Measurements from ENCODE around the gene STAT4.

STAT4 gene, protein sequence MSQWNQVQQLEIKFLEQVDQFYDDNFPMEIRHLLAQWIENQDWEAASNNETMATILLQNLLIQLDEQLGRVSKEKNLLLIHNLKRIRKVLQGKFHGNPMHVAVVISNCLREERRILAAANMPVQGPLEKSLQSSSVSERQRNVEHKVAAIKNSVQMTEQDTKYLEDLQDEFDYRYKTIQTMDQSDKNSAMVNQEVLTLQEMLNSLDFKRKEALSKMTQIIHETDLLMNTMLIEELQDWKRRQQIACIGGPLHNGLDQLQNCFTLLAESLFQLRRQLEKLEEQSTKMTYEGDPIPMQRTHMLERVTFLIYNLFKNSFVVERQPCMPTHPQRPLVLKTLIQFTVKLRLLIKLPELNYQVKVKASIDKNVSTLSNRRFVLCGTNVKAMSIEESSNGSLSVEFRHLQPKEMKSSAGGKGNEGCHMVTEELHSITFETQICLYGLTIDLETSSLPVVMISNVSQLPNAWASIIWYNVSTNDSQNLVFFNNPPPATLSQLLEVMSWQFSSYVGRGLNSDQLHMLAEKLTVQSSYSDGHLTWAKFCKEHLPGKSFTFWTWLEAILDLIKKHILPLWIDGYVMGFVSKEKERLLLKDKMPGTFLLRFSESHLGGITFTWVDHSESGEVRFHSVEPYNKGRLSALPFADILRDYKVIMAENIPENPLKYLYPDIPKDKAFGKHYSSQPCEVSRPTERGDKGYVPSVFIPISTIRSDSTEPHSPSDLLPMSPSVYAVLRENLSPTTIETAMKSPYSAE

DNA sequence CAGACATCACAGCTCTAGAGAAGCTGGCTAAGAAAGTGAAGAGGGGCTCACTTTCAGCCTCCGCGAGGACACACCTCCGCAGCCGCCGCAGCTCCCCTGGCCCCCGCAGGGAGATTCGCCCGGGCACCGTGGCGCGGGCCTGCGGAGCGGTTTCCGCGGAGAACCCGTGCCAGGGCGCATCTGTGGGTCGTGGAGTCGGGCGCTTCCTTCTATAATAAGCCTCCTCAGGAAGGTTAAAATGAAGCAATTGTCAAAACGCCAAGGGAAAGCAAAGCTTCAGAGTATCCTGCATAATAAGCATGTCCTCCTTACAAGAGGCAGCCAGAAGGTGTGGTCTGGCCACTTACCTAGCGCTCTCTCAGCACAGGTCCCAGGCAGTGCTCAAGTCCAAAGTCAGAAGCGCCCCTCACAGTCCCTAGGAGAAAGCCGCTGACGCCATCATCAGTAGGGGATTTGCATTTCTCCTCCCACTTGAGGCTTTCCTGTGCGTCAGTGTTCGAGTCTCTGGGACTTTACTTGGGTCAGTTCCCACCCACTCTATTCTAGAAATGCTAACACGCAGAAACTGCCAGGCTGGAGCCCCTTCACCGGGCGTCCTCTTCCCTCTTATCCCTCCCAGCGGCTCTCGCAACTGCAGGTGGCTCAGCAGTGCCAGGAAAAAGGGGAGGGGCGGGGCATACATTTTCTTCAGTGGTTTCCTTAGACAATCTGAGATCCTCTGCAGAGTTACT lies at the start of gene STAT4:
Gene STAT4, minus strand, starts transcription at position 395 of the 731 bp plus-strand sequence. CDS start 2,791 bp downstream, outside the sequence.
- peak; percentile 63 to 75 for DNase-seq (ENCODE audit: low read depth in 2 of 2)

DNA sequence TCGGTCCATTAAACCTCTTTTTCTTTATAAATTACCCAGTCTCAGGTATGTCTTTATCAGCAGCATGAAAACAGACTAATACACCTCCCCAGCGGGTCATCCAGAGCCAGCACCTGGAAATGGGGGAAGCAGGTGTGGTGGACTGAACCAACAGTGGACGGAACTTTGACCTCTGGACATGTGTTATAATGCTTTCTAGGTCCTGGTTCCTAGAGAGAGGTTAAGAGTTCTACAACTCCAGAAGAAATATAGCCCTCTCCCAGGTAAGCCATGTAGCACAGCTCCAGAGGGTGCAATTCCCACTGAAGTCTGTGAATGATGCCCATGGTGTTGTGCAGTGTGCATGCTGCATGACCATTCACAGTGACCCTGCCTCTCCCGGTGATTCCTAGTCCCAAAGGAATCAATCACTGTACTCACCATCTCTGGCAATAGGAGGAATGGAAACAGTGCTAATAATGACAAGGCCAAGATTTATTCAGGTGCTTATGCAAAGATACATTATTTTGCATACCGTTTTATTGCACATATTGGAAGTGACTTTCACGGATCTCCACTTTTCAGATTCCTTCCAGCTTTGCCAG lies 49.2 kb upstream of the STAT4 start:
- no peak for DNase-seq (ENCODE audit: low read depth in 2 of 2)

DNA sequence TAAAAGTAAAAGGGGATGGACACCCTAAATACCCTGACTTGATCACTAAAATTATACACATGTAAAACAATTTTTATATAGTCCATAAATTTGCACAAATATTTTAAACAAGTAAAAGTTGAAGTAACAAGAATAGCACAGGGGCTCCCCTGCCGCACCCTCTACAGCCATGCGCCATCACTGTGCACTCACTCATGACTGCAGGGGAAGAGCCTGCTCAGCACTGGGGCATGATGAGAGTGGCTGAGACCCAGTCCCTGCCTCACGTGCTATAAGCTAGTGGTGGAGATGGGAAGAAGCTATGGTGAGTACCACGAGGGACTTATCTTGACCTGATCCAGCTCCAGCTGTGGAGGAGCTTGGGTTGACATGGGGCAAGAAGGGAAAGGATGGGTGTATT lies 47.5 kb upstream of the STAT4 start:
- no peak for DNase-seq (ENCODE audit: low read depth in 2 of 2)

DNA sequence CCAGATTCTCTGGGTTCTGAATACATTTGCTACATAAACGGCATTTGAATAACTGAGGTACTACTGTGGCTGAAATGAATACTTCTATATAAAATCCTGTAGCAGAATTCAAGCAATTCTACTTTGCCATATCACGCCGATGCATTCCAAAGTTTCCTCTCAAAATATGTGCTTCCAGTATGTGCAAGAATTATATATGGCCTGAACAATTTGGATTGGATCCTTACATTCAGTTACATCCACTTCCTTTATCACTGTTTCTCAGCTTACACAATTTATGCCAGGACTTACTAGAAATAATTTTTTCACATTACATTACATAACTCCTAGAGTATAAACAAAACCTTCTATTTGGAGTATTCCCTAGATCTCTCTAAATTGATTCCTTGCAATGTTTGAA lies 46.3 kb upstream of the STAT4 start:
- DNase-seq (ENCODE audit: low read depth in 2 of 2), result no peak

DNA sequence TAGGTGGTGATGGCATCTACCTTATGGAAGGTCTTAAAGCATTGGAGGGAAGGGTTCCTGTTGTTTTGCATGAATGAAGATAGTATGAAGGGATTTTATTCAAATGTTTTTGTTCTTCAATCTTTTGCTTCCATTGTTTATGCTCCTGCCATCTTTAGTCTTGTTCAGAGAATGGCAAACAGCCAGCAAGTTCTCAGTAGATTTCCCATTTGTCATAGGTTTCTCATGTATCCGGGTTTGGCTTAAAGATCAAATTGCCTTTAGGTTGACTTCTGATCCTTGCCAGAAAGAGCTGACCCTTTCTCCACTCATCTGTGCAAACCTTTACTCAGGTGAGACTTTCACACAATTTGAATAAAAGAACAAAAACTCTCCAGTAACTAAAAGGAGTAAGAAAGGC lies 44.2 kb upstream of the STAT4 start:
- DNase-seq (ENCODE audit: low read depth in 2 of 2), result no peak

DNA sequence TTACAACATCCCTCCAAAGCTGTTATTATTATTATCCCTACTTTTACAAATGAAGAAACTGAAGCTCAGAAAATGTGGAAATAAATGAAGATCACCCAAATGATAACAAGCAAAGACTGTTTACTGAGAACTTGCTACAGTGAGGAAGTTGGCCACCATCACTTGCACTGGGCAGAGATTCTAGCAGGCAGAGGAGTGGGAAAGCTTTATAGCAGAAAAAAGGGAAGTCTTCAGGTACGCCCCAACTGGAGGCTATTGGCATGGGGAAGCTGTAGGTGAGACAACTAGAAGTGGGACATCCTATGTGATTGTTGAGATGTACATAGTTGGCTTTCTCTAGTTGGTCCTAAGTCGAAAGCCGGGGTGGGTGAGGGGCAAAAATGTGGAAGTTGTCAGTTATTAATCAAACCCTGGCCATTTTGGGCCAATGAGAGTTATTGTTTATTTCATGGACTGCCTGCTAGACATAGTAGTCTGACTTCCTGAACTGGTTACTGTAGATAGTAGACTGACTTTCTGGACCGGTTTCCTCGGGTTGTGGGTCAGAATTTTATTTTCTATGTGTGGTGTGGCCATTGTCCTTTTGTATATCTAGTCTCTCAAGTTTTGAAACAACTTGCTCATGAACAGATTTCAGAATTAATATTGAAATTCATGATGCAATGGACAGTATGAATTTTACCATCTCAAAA lies 40.2 kb upstream of the STAT4 start:
- no peak for DNase-seq (ENCODE audit: low read depth in 2 of 2)

DNA sequence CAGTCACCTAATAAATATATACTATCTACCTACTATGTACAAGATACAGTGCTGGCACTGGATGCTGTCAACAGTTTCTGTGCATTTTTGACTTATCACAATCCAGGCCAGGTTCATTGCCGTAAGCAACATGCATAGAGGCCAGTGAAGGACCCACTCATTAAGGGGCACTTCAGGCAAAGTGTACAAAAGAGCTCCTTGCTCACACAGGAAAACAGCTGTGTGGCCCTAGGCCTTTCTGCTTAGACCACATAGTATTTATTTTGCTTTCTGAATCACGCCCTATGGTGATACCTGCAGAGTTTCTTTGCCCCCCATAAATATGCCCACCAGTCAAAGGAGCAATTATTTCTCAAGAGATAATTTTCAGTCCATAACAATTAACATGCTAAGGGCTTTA lies 39.6 kb upstream of the STAT4 start:
- DNase-seq (ENCODE audit: low read depth in 2 of 2), result no peak

DNA sequence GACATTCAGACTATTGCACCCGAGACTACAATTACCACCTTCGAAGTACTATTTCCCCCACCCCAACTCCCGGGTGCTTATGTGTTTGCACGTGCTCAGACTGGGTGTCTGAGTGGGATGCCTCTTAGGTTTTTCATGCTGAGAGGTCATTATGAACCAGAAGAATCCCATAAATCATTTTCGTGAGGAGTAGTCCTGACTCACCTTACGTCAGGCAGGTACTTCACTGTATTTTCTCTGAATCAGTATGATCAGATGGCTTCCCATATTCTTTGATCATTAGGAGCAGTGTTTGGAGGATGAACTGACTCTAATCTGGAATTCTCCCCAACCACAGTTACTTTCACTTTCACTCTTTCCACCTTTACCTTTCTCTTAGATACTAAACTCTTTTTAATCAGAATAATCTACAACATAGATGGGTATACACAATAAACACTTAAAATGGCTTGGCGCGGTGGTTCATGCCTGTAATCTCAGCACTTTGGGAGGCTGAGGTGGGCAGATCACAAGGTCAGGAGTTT lies 38.4 kb upstream of the STAT4 start:
- DNase-seq (ENCODE audit: low read depth in 2 of 2), result no peak

DNA sequence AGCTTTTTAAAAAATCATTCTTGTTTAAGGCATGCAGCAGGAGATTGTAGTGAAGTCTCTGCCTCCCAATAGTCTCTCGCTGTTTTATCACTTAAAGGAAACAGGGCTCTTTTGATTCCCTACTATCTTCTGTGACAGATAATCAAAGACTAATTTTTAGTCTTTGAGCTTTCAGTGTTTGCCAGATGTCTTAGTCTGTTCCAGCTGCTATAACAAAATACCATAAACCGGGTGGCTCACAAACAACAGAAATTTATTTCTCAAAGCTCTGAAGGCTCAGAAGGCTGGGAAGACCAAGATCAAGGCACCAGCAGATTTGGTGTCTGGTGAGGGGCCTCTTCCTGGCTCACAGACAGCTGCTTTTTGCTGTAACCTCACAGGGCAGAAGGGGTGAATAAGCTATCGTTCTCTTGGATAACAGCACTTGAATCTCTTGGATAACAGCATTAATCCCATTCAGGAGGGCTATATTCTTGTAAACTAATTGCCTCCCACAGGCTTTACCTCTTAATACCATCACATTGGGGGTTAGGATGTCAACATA lies 37.8 kb upstream of the STAT4 start:
- DNase-seq (ENCODE audit: low read depth in 2 of 2), result no peak

DNA sequence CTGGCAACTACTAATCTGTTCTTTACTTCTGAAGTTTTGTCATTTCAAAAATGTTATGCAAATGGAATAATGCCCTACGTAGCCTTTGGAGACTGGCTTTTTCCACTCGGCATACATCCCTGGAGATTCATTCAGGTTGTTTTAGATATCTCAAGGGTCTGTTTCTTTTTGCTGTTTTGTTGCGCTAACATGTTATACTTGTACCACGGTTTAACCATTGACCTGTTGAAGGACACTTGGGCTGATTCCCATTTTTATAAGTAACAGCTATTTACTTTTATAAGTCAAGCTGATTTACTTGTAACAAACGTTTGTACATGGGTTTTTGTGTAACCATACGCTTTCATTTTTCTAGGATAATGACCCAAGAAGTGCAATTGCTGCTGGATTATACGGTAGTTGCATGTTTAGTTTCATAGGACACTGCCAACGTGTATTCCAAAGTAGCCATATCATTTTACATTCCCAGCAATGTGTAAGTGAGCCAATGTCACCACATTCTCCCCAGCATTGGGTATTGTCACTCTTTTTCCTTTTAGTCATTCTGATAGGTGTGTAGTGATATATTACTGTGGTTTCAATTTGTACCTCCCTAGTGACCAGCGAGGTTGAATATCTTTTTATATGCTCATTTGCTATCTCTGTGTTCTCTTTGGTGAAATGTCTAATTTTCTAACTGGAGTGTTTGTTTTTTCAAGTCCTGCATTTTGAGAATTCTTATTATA lies 36.5 kb upstream of the STAT4 start:
- no peak for DNase-seq (ENCODE audit: low read depth in 2 of 2)

DNA sequence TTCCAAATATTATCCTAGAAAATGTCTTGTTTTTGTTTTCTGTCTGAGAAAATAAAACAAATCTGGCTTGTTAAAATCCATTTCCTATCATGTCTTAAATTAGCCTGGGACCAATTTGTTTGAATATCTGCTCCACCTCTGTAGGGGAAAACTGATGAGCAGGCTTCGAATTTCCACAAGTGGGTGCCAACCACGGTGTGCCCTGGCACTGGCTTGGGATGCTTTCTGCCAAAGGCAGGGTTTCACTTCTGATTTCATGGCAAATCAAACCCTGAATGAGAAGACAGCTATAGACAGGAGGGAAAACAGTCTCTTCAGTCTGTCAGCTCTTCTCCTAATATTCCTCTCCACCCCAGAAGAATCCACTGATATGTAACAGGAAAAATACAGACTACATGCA lies 33.7 kb upstream of the STAT4 start:
- no peak for DNase-seq (ENCODE audit: low read depth in 2 of 2)

DNA sequence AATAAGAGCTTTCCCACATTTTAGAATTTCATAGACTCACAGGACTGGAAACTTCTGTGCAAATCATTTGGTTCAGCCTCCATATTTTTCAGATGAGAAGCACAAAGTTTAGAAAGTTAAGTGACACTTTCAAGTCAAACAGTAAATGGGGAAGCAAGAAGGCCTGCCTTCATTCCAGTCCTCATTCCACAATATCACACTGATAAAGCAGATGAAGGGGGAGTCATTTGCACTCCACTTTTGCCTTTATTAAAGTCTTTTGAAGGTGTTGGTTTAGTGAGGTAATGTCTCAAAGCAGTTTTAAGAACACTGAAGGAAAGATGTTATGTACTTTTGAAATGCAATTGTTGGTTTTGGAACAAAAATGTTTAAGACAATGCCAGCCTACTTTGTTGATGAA lies 32.7 kb upstream of the STAT4 start:
- DNase-seq (ENCODE audit: low read depth in 2 of 2), result no peak

DNA sequence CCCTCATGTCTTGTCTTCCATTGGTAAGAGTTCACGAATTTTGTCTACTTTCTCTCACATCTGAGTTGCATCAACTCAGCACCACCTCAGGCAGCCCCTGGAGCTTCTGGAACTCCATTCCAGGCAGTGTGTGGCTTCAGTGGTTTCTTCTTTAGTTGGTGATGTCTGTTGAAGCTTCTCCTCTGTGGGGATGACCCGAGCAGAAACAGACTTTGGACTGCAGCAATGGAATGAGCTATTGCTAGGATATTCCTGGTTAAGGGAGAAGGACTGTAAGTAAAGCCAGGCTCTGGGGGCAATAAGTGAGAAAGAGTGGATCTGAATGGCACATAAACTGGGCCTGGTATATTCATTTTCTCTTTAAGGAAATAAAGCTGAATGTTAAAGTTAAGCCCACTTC lies 32.3 kb upstream of the STAT4 start:
- no peak for DNase-seq (ENCODE audit: low read depth in 2 of 2)

DNA sequence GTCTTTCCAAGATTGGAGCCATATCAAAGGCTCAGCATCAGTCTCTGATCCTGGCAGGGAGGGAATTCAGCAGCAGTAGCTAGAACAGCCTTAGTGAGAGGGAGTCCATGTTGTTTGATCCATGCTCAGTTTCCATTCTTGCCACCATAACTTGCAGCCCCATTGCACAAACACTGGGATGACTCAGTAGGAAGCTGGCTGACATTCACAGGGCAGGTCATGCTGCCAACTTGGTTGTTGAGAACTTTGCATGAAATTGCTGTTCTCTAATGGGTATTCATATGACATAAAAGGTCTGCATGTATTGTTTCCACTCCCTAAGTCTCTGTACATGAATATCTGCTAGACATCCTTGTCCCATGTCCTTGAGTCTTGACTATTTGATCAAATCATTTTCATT lies 29.9 kb upstream of the STAT4 start:
- DNase-seq (ENCODE audit: low read depth in 2 of 2), result no peak

DNA sequence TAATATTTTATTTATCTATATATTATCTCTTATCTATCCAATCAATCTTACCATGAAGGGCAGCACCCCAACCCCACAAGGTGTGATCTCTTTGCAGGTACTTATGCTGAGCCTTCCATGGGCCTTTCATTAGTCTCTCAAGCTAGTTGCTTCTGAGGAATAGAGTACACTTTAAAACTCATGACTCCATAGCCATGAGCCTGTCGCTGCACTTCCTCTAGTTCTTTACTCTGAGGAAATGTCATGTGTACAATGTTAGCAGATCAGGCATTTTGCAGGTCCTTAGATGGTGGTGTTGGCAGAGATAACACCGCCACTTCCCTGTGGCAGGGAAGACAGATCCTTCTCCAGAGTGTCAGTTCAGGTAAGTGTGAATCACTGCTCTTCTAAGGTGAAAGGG lies 29.5 kb upstream of the STAT4 start:
- DNase-seq (ENCODE audit: low read depth in 2 of 2), result no peak

DNA sequence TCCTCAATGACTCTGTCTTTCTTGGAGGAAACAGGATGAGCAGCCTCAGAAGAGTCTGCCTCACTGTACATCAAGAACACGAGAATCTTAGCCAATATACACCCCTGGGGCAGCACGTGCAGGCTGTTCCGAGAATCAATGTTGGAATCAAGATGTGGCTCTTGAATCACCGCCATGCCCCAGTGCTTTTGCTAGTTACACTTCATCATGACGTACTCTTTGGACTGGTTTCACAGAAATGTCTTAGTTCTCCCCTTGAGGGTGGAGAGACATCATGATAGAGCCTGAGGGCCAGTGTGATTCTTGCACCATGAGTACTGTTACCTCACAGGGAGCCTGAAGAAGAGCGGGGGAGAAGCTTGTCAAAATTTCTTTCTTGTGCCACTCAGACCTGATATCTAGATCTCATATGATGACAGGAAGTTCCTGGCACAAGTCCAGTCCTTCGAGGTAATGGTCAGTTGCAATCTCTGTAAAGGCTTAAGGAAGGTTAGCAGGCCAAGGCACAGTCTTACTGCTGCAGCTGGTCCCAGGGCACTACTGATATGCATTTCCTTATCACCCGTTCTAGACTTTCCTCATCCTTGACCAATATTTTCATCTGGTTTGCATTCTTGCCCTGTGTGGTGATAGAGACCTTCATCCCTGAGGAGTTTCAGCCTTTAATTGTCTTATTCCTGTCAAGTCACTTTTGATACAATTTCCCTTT lies 28.2 kb upstream of the STAT4 start:
- DNase-seq (ENCODE audit: low read depth in 2 of 2), result no peak

DNA sequence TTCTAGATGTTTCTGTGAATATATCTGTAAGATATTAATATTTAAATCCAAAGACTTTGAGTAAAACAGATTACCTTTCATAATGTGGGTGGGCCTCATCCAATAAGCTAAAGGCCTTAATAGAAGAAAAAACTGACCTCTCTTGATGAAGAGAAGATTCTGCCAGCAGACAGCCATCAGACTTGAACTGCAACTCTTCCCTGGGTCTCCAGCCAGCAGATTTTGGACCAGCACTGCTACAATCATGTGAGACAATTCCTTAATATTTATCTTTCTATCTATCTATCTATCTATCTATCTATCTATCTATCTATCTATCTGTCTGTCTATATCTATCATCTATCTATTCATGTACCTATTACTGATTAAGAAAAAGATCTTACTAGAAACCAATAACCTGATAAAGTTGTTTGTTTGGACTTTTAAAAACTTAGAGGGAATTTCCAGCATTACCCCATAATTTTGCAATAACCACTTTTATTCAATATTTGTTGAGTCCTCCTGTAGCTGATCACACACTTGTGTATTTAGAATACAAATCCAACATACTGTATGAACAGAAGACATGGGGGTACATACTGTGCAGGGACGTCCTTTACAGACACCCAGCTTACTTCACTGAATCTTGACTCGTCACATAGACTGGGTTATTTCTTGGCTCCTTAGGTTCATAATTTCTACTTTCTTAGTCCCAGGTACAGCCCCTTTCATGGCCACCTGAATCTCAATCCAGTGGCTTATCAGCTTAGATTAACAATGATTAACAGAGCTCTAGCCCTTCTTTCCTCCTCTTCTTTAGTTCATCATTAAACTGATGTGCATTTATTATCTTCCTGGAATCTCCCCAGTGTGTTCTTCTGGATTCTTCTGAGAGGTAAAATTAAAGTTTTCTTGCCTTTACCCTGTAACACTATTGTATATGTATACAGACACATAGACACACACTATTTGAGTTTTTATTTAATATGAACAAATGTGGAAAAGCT lies 27.2 kb upstream of the STAT4 start:
- no peak for DNase-seq (ENCODE audit: low read depth in 2 of 2)

DNA sequence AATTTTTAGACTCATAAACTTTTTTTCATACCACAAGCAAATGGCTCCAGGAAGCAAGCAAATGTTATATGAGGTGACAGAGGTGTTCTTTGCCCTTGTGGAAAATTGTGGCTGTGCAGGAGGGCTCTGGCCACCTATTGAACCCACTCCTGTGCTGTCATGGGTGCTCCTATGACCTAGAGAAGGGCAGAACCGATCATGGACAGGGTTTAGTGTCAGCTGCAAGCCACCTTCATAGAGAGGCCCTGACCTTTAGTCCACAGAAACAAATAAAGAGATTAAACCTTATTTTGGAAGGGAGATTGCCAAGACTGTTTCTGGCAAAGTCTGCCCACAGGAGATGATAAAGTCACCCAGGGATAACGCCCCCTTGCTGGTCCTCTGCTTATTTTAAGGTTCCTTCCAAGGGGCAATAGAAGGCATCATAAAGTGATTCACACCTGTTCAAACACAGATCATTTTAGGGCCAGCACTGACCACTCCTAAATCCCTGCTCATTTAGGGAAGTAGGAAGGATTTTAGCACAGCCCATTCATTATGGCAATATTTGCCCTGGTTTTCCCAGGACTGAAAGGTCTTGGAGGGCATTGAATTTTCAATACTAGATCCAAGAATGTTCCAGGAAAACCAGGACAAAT lies 26.1 kb upstream of the STAT4 start:
- DNase-seq (ENCODE audit: low read depth in 2 of 2), result no peak
